Gastroesophageal sphincter (tissue), 3 donors: ENCODE measurements around the gene RYR3.

Experiments used
- CTCF ChIP-seq, 4 experiments: fragments of 200-600 bp in 2 of 4; fragments of 450-650 bp in 2 of 4; sonication (generic) in 1 of 4; IDR thresholded peaks; one replicate each; pipeline ENCODE4 v1.5.1; 2017 to 2019; ENCODE audit warnings: antibody characterized with exemption in 4 of 4, mild to moderate bottlenecking in 2 of 4, moderate library complexity in 2 of 4
- POLR2AphosphoS5 ChIP-seq: sonication (generic); formaldehyde crosslinking; IDR thresholded peaks from one replicate; pipeline ENCODE4 v1.6.1; 2017; ENCODE audit warnings: antibody characterized with exemption

- TF ChIP-seq CTCF (IDR thresholded peaks at IDR 0.05) (no peak), POLR2AphosphoS5 (no peak)
Observed at GRCh38 chr15:33543957-33544356, 233.2 kb downstream of the RYR3 start.
